Measurements from ENCODE around the gene TOMM70. TPM values are rescaled to one million over a fixed set of nuclear protein-coding genes. Genes with fewer than 3 reads are reported as not detected.
A peak's percentile ranks its signal among the peaks of the same experiment; 100 is the strongest.

The TOMM70 gene
- total RNA-seq, 2 experiments from 2014 or later: 36.6 to 39.2 TPM

GRCh38 chr3:100402891-100403290 lies 2.0 kb upstream of the TOMM70 start:
- no peak for DNase-seq
- POLR2A ChIA-PET: interaction anchor here (2.1 kb wide), 1 partner anchor 142 kb away, joined by 7 read pairs; the partner anchor contains the start of gene TBC1D23
- H3K4me3 Mint-ChIP-seq: peak overlapping the region; percentile 90
- no peak for ATAC-seq (ENCODE audit: low read depth)
- H3K27ac Mint-ChIP-seq: no peak overlapping the region
- peaks cover 42% of the 10 kb centered on the region for H3K4me1 Mint-ChIP-seq
- peaks cover 17% of the 10 kb centered on the region for H3K36me3 Mint-ChIP-seq
- peaks cover 9% of the 10 kb centered on the region for H3K9me3 Mint-ChIP-seq
- H3K27me3 Mint-ChIP-seq: no peaks in the 10 kb centered on the region

GRCh38 chr3:100402256-100402655 lies 1.4 kb upstream of the TOMM70 start:
- peaks cover 47% of the 10 kb centered on the region for H3K4me1 Mint-ChIP-seq
- peaks cover 11% of the 10 kb centered on the region for H3K36me3 Mint-ChIP-seq
- DNase-seq (no peak), ATAC-seq (ENCODE audit: low read depth) (no peak)
- peak overlapping the region; percentile 95 for H3K27ac Mint-ChIP-seq
- H3K4me3 Mint-ChIP-seq: peak overlapping the region; percentile 90
- no peaks in the 10 kb centered on the region for H3K27me3 Mint-ChIP-seq
- peaks cover 4% of the 10 kb centered on the region for H3K9me3 Mint-ChIP-seq
- POLR2A ChIA-PET: interaction anchor here (0.6 to 2.5 kb wide), 6 partner anchors 54 to 308 kb away, joined by 3 to 9 read pairs (median 4); partner anchors contain the start of genes NIT2, TBC1D23 and TFG

DNA sequence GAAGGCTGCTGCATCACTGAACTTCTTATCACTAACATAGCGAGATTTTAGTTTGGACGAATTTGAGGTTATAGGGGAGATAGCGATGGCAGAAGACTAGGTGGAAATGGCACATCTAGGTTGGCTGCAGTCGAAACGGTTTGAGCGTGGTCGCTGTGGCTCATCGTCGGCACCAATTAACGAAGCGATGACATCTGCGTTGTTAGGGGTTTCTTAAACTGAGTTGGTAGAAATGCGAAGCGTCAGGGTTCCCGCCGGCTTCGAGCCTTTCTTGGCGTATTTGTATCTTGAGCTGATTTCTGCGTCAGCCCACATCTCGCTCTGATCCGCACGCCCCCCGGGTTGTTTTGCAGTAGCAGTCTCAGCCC lies 769 bp upstream of the TOMM70 start:
- H3K4me3 Mint-ChIP-seq: peak overlapping the region; percentile 90
- H3K4me1 Mint-ChIP-seq: peaks cover 47% of the 10 kb centered on the region
- no peaks in the 10 kb centered on the region for H3K27me3 Mint-ChIP-seq
- H3K36me3 Mint-ChIP-seq: peaks cover 8% of the 10 kb centered on the region
- peaks cover 2% of the 10 kb centered on the region for H3K9me3 Mint-ChIP-seq
- H3K27ac Mint-ChIP-seq: peak overlapping the region; percentile 95
- POLR2A ChIA-PET: interaction anchor here (0.7 to 2.5 kb wide), 16 partner anchors 8 to 589 kb away, joined by 3 to 9 read pairs (median 4); partner anchors contain the start of genes NIT2, TBC1D23, TFG and TMEM45A
- DNase-seq (no peak), ATAC-seq (ENCODE audit: low read depth) (peak; percentile 13)

DNA sequence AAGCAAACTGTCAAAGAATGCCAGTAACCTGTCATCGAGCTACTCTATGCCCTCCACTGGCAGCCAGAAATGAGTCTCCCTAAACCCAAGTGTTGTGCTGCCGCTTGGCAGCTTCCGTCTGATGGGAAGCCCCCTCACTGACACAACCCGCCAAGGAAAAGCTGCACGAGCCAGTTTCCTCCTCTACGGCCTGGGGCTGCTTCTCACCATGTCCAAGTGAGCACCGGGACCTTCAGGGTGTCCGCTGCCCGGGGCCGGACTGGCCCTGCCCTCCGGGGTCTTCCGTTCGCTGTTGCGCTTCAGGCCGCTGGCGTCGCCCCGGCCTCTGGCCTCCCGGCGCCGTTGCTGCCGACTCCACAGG lies 490 bp downstream of the TOMM70 start:
- Mint-ChIP-seq H3K4me1 (peaks cover 51% of the 10 kb centered on the region), H3K27me3 (no peaks in the 10 kb centered on the region), H3K27ac (peak overlapping the region; percentile 95), H3K4me3 (peak overlapping the region; percentile 90), H3K36me3 (peaks cover 7% of the 10 kb centered on the region), H3K9me3 (peaks cover 2% of the 10 kb centered on the region)
- DNase-seq (no peak), ATAC-seq (ENCODE audit: low read depth) (peak; percentile 12)
- POLR2A ChIA-PET: interaction anchor here (1.1 to 2.5 kb wide), 11 partner anchors 9 to 328 kb away, joined by 3 to 9 read pairs (median 4); partner anchors contain the start of genes NIT2, TFG and TMEM45A

DNA sequence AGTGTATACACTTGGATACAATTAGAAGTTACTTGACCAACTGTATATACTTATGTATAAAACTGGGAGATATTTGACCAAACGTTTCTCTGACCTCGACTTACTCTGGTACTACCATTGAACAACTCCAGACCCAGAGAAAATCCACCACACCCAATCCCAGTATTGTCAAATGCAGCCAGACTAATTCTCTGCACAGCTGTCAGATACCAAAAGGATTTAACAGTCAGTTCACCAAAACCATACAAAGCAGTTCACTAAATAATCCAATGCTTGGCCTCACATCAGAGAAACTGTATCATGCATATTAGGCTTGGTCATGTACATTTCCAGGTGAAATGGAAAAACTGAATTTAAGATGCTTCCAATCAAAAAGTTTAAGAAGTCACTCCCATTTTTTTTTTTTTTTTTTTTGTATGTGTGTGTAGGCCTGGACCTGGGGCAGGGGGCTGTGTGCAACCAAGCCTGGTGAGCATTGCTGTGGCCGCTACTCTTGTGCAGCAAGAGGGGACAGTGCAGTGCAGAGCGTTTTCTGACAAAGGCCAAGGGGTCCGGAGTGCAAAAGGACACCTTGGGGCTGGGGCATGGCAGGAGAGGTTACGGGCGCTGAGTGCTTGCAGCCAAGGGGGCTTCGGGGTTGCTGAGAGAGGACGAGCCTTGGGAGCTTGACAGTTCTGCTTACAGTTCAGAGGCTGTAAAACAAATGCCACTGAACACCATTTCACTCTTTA lies 1.4 kb downstream of the TOMM70 start:
- Mint-ChIP-seq H3K4me3 (peak overlapping the region; percentile 90), H3K27me3 (no peaks in the 10 kb centered on the region), H3K9me3 (no peaks in the 10 kb centered on the region), H3K27ac (peak overlapping the region; percentile 95), H3K36me3 (peaks cover 8% of the 10 kb centered on the region), H3K4me1 (peaks cover 50% of the 10 kb centered on the region)
- no peak for ATAC-seq (ENCODE audit: low read depth)
- no peak for DNase-seq
- POLR2A ChIA-PET: interaction anchor here (1.1 to 1.6 kb wide), 5 partner anchors 8 to 328 kb away, joined by 3 to 4 read pairs (median 3); partner anchors contain the start of gene NIT2

DNA sequence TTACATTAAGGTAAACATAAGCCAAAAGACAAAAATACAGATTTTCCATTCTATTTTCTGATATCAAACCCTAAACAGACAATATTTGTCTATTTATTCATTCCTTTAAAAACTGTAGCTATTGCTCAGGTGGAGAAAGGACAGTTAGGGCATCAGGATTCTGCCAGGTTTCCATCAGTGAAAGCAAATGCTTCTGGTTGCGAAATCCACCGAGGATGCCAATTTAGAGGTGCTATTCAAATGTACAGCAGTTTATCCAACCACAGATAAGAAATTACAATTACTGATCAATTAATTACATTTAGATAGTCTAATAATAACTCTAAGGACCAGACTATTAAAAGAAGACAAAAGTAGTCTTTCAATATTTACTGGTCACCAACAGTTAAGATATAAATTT lies 3.9 kb downstream of the TOMM70 start:
- Mint-ChIP-seq H3K27ac (no peak overlapping the region), H3K36me3 (peaks cover 12% of the 10 kb centered on the region), H3K9me3 (no peaks in the 10 kb centered on the region), H3K4me1 (peaks cover 44% of the 10 kb centered on the region), H3K27me3 (no peaks in the 10 kb centered on the region), H3K4me3 (no peak overlapping the region)
- ATAC-seq (ENCODE audit: low read depth) (no peak), DNase-seq (no peak)
- POLR2A ChIA-PET: no interaction called here

DNA sequence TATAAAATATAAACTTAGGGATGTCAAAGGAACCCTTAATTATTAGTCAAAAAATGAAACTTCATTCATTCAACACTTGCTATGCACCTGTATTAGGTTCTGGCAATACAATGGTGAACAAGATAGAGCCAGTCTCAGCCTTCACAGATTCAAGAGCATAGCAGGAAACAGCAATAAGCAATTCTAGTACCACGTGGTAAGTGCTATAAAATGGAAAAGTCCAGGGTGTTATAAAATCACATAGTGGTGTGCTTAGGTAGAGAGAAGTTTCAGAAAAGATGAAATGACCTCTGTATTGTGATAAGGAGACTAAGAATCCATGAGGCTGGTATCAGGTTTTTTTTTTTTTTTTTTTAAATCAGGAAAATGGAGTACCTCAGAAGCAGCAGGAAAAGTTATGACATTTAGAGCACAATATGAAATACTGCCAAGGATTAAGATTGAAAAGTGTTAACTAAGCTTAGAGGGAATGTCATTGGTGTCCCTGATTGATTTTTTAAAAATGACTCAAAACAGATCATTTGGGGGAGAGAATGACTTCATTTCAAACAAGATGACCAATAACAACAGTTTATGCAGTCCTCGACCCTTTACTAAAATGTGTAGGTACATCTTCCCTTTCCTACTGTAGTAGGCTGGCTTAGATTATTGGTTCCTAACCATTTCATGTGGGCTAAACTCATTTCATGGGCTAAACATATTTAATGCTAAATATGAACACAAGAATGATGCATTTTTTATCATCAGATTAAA lies 5.0 kb downstream of the TOMM70 start:
- ATAC-seq (ENCODE audit: low read depth): no peak
- Mint-ChIP-seq H3K36me3 (peaks cover 12% of the 10 kb centered on the region), H3K4me1 (peaks cover 41% of the 10 kb centered on the region), H3K27me3 (no peaks in the 10 kb centered on the region), H3K4me3 (no peak overlapping the region), H3K9me3 (no peaks in the 10 kb centered on the region), H3K27ac (no peak overlapping the region)
- DNase-seq: no peak
- POLR2A ChIA-PET: no interaction called here

DNA sequence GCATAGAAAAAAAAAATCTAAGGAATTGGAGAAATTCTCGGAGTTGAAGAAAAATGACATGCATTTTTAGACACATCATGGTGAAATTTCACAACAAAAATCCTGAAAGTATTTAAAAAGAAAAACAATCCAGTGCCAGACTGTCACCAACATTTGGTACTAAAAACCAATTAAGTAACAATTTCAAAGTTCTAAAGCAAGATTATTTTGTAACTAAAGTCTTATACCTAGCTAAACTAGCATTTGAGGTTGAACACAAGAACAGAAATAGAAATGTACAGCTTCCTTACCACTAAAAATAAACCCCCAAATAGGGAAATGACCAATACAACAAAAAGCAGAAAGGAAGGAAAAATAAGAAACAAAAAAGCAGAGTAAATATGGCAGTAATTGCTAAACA lies 11.9 kb downstream of the TOMM70 start:
- Mint-ChIP-seq H3K4me1 (peaks cover 14% of the 10 kb centered on the region), H3K27ac (no peak overlapping the region), H3K36me3 (peaks cover 41% of the 10 kb centered on the region), H3K27me3 (no peaks in the 10 kb centered on the region), H3K4me3 (no peak overlapping the region), H3K9me3 (peaks cover 6% of the 10 kb centered on the region)
- POLR2A ChIA-PET: interaction anchor here (0.7 kb wide), 1 partner anchor 12 kb away, joined by 3 read pairs; the partner anchor contains the start of genes LNP1 and TOMM70
- DNase-seq (no peak), ATAC-seq (ENCODE audit: low read depth) (no peak)

DNA sequence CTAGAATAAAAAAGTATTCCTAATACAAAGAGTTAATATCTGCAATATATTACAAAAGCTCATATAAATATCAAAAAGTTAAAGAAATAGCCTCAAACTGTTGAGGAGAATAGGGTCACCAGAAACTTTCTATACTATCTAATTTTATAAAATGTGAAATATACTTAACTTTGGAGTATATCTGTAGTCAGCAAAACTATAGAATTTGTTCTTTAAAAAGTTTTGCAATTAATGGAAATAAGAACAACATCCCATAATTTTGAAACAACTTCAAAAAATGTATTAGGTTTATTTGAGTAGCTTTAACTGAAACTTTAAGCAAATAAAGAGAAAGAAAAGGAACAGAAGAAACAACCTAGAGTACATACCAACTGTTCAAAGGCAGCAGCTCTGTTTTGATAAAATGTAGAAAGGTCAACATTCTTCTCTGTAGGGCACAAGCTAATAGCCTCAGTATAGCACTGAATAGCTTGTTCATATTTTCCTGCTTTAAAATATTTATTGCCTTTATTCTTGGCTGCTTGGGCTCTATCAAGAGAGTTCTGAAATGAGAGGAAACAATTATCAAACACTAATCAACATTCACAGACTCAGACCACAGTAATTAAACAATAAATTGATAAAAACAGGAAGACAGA lies 14.3 kb downstream of the TOMM70 start:
- Mint-ChIP-seq H3K9me3 (peaks cover 6% of the 10 kb centered on the region), H3K4me1 (peaks cover 8% of the 10 kb centered on the region), H3K27ac (no peak overlapping the region), H3K36me3 (peaks cover 42% of the 10 kb centered on the region), H3K4me3 (no peak overlapping the region), H3K27me3 (no peaks in the 10 kb centered on the region)
- POLR2A ChIA-PET: interaction anchor here (0.6 to 1.0 kb wide), 2 partner anchors 15 to 1361 kb away, joined by 3 to 4 read pairs; partner anchors contain the start of genes LNP1 and TOMM70
- DNase-seq (no peak), ATAC-seq (ENCODE audit: low read depth) (no peak)

- POLR2A ChIA-PET: no interaction called here
- H3K27me3 Mint-ChIP-seq: no peaks in the 10 kb centered on the region
- ATAC-seq (ENCODE audit: low read depth) (no peak), DNase-seq (no peak)
- no peak overlapping the region for H3K27ac Mint-ChIP-seq
- peaks cover 8% of the 10 kb centered on the region for H3K4me1 Mint-ChIP-seq
- H3K9me3 Mint-ChIP-seq: peaks cover 6% of the 10 kb centered on the region
- H3K36me3 Mint-ChIP-seq: peaks cover 47% of the 10 kb centered on the region
- H3K4me3 Mint-ChIP-seq: no peak overlapping the region
Measured at GRCh38 chr3:100384733-100385525, 16.0 kb downstream of the TOMM70 start.

DNA sequence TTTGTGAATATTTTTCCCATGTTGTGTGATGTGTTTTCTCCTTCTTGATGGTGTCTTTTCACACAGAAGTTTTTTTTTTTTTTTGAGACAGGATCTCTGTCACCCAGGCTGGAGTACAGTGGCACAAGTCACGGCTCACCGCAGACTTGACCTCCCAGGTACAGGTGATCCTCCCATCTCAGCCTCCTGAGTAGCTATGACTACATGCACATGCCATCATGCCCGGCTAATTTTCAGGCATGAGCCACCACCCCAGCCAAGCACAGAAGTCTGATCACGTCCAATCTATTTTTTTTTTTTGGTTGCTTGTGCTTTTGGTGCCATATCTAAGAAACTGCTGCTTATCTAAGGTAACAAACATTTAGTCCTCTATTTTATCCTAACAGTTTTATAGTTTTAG lies 24.6 kb downstream of the TOMM70 start:
- H3K4me3 Mint-ChIP-seq: no peak overlapping the region
- no peaks in the 10 kb centered on the region for H3K27me3 Mint-ChIP-seq
- POLR2A ChIA-PET: interaction anchor here (0.5 kb wide), 1 partner anchor 9 kb away, joined by 3 read pairs; no protein-coding TSS in a partner anchor
- H3K9me3 Mint-ChIP-seq: no peaks in the 10 kb centered on the region
- H3K36me3 Mint-ChIP-seq: peaks cover 36% of the 10 kb centered on the region
- ATAC-seq (ENCODE audit: low read depth) (no peak), DNase-seq (no peak)
- no peaks in the 10 kb centered on the region for H3K4me1 Mint-ChIP-seq
- no peak overlapping the region for H3K27ac Mint-ChIP-seq

DNA sequence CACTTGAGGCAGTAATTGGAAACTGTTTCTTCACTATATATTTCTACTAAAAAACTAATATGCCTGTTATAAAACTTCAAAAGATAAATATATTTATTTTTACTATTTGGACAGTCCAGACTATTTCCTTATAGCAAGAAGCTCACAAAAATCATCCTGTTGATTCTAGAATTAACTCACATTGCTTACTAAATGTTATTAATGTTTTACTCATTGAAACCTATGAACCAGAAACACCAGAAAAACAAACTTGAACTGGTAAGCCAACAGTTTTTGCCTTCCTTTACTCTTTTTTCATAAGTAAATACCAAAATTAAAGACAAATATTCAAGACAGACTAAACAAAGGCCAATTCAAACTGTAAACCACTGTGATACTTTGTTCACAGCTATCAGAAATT lies 26.4 kb downstream of the TOMM70 start:
- no peaks in the 10 kb centered on the region for H3K4me1 Mint-ChIP-seq
- no peak overlapping the region for H3K4me3 Mint-ChIP-seq
- POLR2A ChIA-PET: interaction anchor here (1.1 kb wide), 1 partner anchor 26 kb away, joined by 3 read pairs; no protein-coding TSS in a partner anchor
- no peak overlapping the region for H3K27ac Mint-ChIP-seq
- ATAC-seq (ENCODE audit: low read depth): no peak
- no peaks in the 10 kb centered on the region for H3K27me3 Mint-ChIP-seq
- no peak for DNase-seq
- peaks cover 23% of the 10 kb centered on the region for H3K36me3 Mint-ChIP-seq
- no peaks in the 10 kb centered on the region for H3K9me3 Mint-ChIP-seq
